Ovary (tissue), 9 donors: ENCODE results near the gene C18orf32. TPM values are rescaled to one million over a fixed set of nuclear protein-coding genes. Genes with fewer than 3 reads are reported as not detected.
A peak's percentile ranks its signal among the peaks of the same experiment; 100 is the strongest.

Source experiments
- DNase-seq, 5 donors: peaks; one replicate each; pipeline ENCODE4 v3.0.0-alpha.2; 2019 to 2020
- H3K27ac ChIP-seq, 2 donors: fragments of 200-600 bp; one replicate each; pipeline versions ENCODE4 v1.5.1 to v1.8.0; 2019 to 2022
- H3K27me3 ChIP-seq: fragments of 200-600 bp; one replicate; pipeline ENCODE4 v1.8.0; 2022
- H3K36me3 ChIP-seq: fragments of 200-600 bp; sonication (generic); one replicate; pipeline ENCODE4 v1.5.1; 2019
- H3K4me1 ChIP-seq: one replicate; pipeline ENCODE4 v1.8.1; 2013; ENCODE audit warnings: mild to moderate bottlenecking, moderate library complexity; ENCODE audit not compliant: insufficient read depth
- H3K4me3 ChIP-seq: fragments of 200-600 bp; sonication (generic); one replicate; pipeline ENCODE4 v1.5.1; 2017
- H3K9me3 ChIP-seq, 2 donors: fragments of 200-600 bp in 1 of 2; sonication (generic) in 1 of 2; one replicate each; pipeline versions ENCODE4 v1.5.1 to v1.8.1; 2013 to 2019; ENCODE audit warnings: mild to moderate bottlenecking in 1 of 2, moderate library complexity in 1 of 2
- EP300 ChIP-seq: sonication (generic); formaldehyde crosslinking; IDR thresholded peaks from one replicate; pipeline ENCODE4 v1.6.1; 2017; ENCODE audit warnings: antibody characterized with exemption
- POLR2A ChIP-seq: fragments of 450-650 bp; IDR thresholded peaks from one replicate; pipeline ENCODE4 v1.6.1; 2017; ENCODE audit warnings: antibody characterized with exemption, mild to moderate bottlenecking, moderate library complexity
- WGBS, 3 donors: extraction: QIAGEN DNeasy Blood & Tissue Kit in 1 of 3; methylation state at CpG; one replicate each; pipeline versions ENCODE4 v1.1.5 to v1.1.7; 2013 to 2017; 5-methylcytosine and 5-hydroxymethylcytosine counted together
- intact Hi-C, 4 donors: fragments of 100-400 bp; cut with DNase I; formaldehyde crosslinking; loops; one replicate each; pipeline versions ENCODE4 v1.11.0 to v1.15.1; 2022 to 2023
- polyA plus RNA-seq, 2 donors: library from polyadenylated mRNA; stranded (reverse); fragments of 200-250 nt in 1 of 2; fragments of 350-450 nt in 1 of 2; fragmentation: Illumina TruSeq in 1 of 2; extraction: RNeasy Lipid Tissue Mini Kit (QIAGEN cat#74804) in 1 of 2; gene quantifications; one replicate each; pipeline ENCODE4 v1.2.3, GENCODE V29; 2013 to 2014
- total RNA-seq, 7 donors: library from RNA; depleted of rRNA in 2 of 7; stranded (reverse); fragments of >200 nt in 2 of 7; fragmentation: NEBNext Ultra II Directional in 3 of 7; extraction: Animal tissue kit (Norgen Biotek cat#: 25700) in 3 of 7; gene quantifications; one replicate each; pipeline versions ENCODE4 v1.1.0 to v1.2.4, GENCODE V29; 2016 to 2023
- TF ChIP-seq, protein P1 (sequence below), 3 donors: fragments of 450-650 bp in 2 of 3; fragments of 200-600 bp in 1 of 3; IDR thresholded peaks; one replicate each; pipeline versions ENCODE4 v1.5.1 to v1.8.0; 2016 to 2022; ENCODE audit warnings: antibody characterized with exemption in 3 of 3, mild to moderate bottlenecking in 1 of 3
- donor health status: DM: no; HTN: no; CAD: no; lungs with moderate emphysema.
- donor health status: DM: no; HTN: no; CAD: no.
- donor health status: Bipolar disorder and iron deficiency.
- donor health status: DM: yes; HTN: yes; CAD: no.
- donor health status: DM: no; HTN: no; CAD: no.
- donor health status: DM: yes; HTN: yes; CAD: no.

The C18orf32 gene
- total and polyA plus RNA-seq, 9 donors = 35.4 to 81.3 (median 49.8) TPM

DNA sequence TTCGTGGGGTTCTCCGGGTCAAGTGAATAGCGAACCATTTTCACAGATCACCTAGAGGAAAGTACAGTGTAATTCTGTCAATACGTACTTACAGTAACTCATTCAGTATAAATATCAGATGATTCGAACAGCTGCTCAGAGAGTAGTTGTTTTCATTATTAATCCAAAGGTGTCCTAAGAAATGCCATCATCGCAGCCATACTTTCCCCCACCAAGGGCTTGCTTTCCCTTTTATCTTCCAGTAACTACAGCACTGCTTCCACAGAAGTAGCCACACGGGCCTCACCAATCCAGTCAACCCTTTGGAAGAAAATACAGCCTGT is 4.5 kb upstream of the C18orf32 start:
- Histone ChIP-seq H3K27ac (peak overlapping the region; percentile 73 to 82), H3K36me3 (no peaks in the 10 kb centered on the region), H3K27me3 (no peaks in the 10 kb centered on the region), H3K4me3 (peak overlapping the region; percentile 61), H3K4me1 (peaks cover 3% of the 10 kb centered on the region), H3K9me3 (no peaks in the 10 kb centered on the region)
- 7 to 18% (median 8%) methylated on average over 7 of the region's 7 CpGs for WGBS, 3 donors
- TF ChIP-seq EP300 = no peak
- TF ChIP-seq, protein P1, sequence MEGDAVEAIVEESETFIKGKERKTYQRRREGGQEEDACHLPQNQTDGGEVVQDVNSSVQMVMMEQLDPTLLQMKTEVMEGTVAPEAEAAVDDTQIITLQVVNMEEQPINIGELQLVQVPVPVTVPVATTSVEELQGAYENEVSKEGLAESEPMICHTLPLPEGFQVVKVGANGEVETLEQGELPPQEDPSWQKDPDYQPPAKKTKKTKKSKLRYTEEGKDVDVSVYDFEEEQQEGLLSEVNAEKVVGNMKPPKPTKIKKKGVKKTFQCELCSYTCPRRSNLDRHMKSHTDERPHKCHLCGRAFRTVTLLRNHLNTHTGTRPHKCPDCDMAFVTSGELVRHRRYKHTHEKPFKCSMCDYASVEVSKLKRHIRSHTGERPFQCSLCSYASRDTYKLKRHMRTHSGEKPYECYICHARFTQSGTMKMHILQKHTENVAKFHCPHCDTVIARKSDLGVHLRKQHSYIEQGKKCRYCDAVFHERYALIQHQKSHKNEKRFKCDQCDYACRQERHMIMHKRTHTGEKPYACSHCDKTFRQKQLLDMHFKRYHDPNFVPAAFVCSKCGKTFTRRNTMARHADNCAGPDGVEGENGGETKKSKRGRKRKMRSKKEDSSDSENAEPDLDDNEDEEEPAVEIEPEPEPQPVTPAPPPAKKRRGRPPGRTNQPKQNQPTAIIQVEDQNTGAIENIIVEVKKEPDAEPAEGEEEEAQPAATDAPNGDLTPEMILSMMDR (IDR thresholded peaks at IDR 0.05) = no peak
- DNase-seq = no peak
- intact Hi-C loops = loop anchor here in 1 of 4 donors (10.0 kb wide), 2 partner anchors 793 to 817 kb away; partner anchors contain the start of genes CXXC1 and MBD1

DNA sequence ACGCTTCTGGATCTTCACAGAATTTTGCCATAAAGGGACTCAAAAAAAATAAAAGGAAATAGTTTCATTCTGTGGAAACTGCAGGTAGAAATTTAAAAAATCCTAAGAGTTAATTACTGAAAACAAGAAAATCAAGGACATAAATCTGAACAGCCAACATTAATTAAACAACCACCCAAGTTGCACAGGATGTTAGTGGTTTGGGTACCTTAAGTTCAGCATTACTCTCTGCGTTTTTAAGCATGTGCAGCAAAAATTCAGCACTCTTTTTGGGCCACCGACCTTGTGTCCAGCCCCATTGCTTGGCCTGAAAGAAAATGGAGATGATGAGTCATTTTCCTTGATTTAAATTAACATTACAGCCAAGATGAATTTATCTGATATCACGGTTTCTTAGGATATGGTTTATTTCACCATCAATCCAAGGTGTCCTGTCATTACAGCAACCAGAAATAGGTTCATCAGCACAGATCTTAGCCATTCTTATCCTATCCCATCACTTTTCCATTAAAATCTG is 3.3 kb upstream of the C18orf32 start:
- TF ChIP-seq, protein P1 (IDR thresholded peaks at IDR 0.05) = no peak
- TF ChIP-seq EP300 (no peak), POLR2A (no peak)
- DNase-seq = no peak
- 47 to 70% (median 50%) methylated on average over 4 of the region's 4 CpGs for WGBS, 3 donors
- Histone ChIP-seq H3K27ac (no peak overlapping the region), H3K4me1 (peaks cover 5% of the 10 kb centered on the region), H3K9me3 (no peaks in the 10 kb centered on the region), H3K27me3 (no peaks in the 10 kb centered on the region), H3K4me3 (no peak overlapping the region), H3K36me3 (no peaks in the 10 kb centered on the region)
- intact Hi-C loops = loop anchor here in 1 of 4 donors (10.0 kb wide), 2 partner anchors 794 to 816 kb away; partner anchors contain the start of genes CXXC1 and MBD1

DNA sequence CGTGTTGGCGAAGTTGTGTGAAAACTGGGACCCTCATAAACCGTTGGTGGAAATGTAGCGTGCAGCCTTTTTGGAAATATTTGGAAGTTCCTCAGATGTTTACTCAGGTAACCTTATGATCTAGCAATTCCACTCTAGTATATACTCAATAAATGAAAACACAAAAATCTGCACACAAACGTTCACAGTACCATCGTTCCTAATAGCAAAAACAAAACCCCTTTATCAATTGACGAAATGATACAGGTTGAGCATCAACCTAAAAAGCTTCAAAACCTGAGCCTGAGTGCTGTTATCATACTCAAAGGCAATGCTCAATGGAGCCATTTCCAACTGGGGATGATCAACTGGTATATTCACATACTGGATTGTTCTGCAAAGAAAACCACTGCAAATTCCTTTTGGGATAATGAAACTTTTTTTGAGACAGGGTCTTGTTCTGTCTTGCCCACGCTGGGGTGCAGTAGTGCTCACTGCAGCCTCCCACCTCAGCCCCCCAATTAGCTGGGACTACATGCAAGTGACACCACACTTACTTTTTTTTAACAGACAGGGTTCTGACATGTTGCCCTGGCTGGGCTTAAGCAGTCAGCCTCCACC is 777 bp upstream of the C18orf32 start:
- intact Hi-C loops = loop anchor here in 2 of 4 donors (10.0 kb wide), 2 partner anchors 543 to 813 kb away; no protein-coding TSS in a partner anchor
- WGBS, 3 donors = 53 to 63% (median 61%) methylated on average over 8 of the region's 8 CpGs
- H3K36me3 ChIP-seq = no peaks in the 10 kb centered on the region

DNA sequence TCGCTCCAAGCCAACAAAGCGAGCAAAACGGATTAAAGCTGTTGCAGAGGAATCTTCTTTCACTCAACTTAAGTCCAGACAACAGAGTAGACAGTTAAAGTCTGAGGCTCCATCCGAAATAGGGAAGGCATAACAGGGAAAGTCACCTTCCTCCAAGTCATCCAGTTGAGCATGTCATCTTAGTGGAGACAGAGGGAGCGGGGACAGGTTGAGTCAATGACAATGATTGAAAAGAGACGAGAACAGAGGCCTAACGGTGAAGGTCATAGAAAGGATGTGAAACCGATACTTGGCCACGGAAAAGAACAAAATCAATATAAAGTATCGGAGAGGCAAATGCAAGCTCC is 455 bp downstream of the C18orf32 start:
- H3K27ac ChIP-seq = peak overlapping the region; percentile 51 to 94
- no peaks in the 10 kb centered on the region for H3K27me3 ChIP-seq
- H3K4me3 ChIP-seq = peak overlapping the region; percentile 94
- DNase-seq = no peak
- no peaks in the 10 kb centered on the region for H3K9me3 ChIP-seq
- intact Hi-C loops = loop anchor here in 2 of 4 donors (10.0 kb wide), 2 partner anchors 542 to 812 kb away; no protein-coding TSS in a partner anchor
- peaks cover 6% of the 10 kb centered on the region for H3K4me1 ChIP-seq
- WGBS, 3 donors = 0 to 1% (median 1%) methylated on average over 10 of the region's 10 CpGs
- H3K36me3 ChIP-seq = no peaks in the 10 kb centered on the region
- TF ChIP-seq EP300 = no peak
- no peak for TF ChIP-seq POLR2A
- TF ChIP-seq, protein P1 (IDR thresholded peaks at IDR 0.05) = no peak

More for the DNA sequence above, 777 bp upstream of the C18orf32 start:
- Histone ChIP-seq H3K27ac (peak overlapping the region in 1 of 2 donors; percentile 94), H3K27me3 (no peaks in the 10 kb centered on the region), H3K4me3 (peak overlapping the region; percentile 94), H3K9me3 (no peaks in the 10 kb centered on the region), H3K4me1 (peaks cover 6% of the 10 kb centered on the region)
- TF ChIP-seq, protein P1 (IDR thresholded peaks at IDR 0.05) = no peak
- TF ChIP-seq POLR2A = no peak
- TF ChIP-seq EP300 = no peak
- no peak for DNase-seq
